ENCODE results near the gene CHRNB4. TPM values are rescaled to one million over a fixed set of nuclear protein-coding genes. Genes with fewer than 3 reads are reported as not detected.

The CHRNB4 gene
- total RNA-seq, 2 donors from 2014 or later = 0.22 to 0.70 TPM

GRCh38 chr15:78675617-78676360, 34.8 kb upstream of the CHRNB4 start:
- no peak for DNase-seq
- Histone ChIP-seq H3K9ac (ENCODE audit: extremely low read depth, low read length, poor library complexity, severe bottlenecking) (no peak overlapping the region), H3K27me3 (ENCODE audit: control insufficient read depth, insufficient read depth, low read length, poor library complexity, severe bottlenecking) (no peaks in the 10 kb centered on the region), H3K4me3 (ENCODE audit: low read length) (no peak overlapping the region), H3K36me3 (ENCODE audit: control insufficient read depth, insufficient read depth, low read length) (no peaks in the 10 kb centered on the region), H3K9me3 (ENCODE audit: control insufficient read depth, low read length) (no peaks in the 10 kb centered on the region), H3K27ac (ENCODE audit: low read depth, low read length) (no peak overlapping the region), H3K4me1 (ENCODE audit: control insufficient read depth, insufficient read depth, low read length) (peaks cover 9% of the 10 kb centered on the region)
- no peak overlapping the region for H3K4me3 Mint-ChIP-seq
- H3K9me3 Mint-ChIP-seq = peaks cover 3% of the 10 kb centered on the region
- peaks cover 9% of the 10 kb centered on the region for H3K27me3 Mint-ChIP-seq (ENCODE audit: insufficient read depth)
- WGBS, 2 experiments (ENCODE audit: insufficient coverage in 1 of 2, insufficient read length in 1 of 2) = 96 to 100% methylated on average over 3 to 11 of the region's 11 CpGs
- TF ChIP-seq CTCF (conservative IDR thresholded peaks at IDR 0.05) = no peak
- no peak overlapping the region for H3K27ac Mint-ChIP-seq
- peaks cover 31% of the 10 kb centered on the region for H3K4me1 Mint-ChIP-seq
- H3K36me3 Mint-ChIP-seq (ENCODE audit: low read depth) = no peaks in the 10 kb centered on the region

- Histone ChIP-seq H3K9ac (ENCODE audit: extremely low read depth, low read length, poor library complexity, severe bottlenecking) (no peak overlapping the region), H3K36me3 (ENCODE audit: control insufficient read depth, insufficient read depth, low read length) (no peaks in the 10 kb centered on the region), H3K4me1 (ENCODE audit: control insufficient read depth, insufficient read depth, low read length) (peaks cover 9% of the 10 kb centered on the region), H3K4me3 (ENCODE audit: low read length) (no peak overlapping the region), H3K9me3 (ENCODE audit: control insufficient read depth, low read length) (no peaks in the 10 kb centered on the region), H3K27me3 (ENCODE audit: control insufficient read depth, insufficient read depth, low read length, poor library complexity, severe bottlenecking) (no peaks in the 10 kb centered on the region), H3K27ac (ENCODE audit: low read depth, low read length) (no peak overlapping the region)
- peaks cover 3% of the 10 kb centered on the region for H3K9me3 Mint-ChIP-seq
- peak; percentile 33 for DNase-seq
- no peaks in the 10 kb centered on the region for H3K36me3 Mint-ChIP-seq (ENCODE audit: low read depth)
- no peak overlapping the region for H3K4me3 Mint-ChIP-seq
- WGBS, 2 experiments (ENCODE audit: insufficient coverage in 1 of 2, insufficient read length in 1 of 2) = 96 to 100% methylated on average over 3 to 4 of the region's 4 CpGs
- peaks cover 9% of the 10 kb centered on the region for H3K27me3 Mint-ChIP-seq (ENCODE audit: insufficient read depth)
- H3K27ac Mint-ChIP-seq = no peak overlapping the region
- TF ChIP-seq CTCF (conservative IDR thresholded peaks at IDR 0.05) = no peak
- H3K4me1 Mint-ChIP-seq = peaks cover 30% of the 10 kb centered on the region
Observed at GRCh38 chr15:78675206-78675605, 34.2 kb upstream of the CHRNB4 start.

- no peaks in the 10 kb centered on the region for H3K27me3 ChIP-seq (ENCODE audit: control insufficient read depth, insufficient read depth, low read length, poor library complexity, severe bottlenecking)
- Mint-ChIP-seq H3K9me3 (peaks cover 3% of the 10 kb centered on the region), H3K36me3 (ENCODE audit: low read depth) (no peaks in the 10 kb centered on the region), H3K4me3 (no peak overlapping the region), H3K27me3 (ENCODE audit: insufficient read depth) (peaks cover 2% of the 10 kb centered on the region), H3K27ac (no peak overlapping the region), H3K4me1 (peaks cover 30% of the 10 kb centered on the region)
- 97 to 100% methylated on average over 2 to 3 of the region's 3 CpGs for WGBS, 2 experiments (ENCODE audit: insufficient coverage in 1 of 2, insufficient read length in 1 of 2)
- H3K9ac ChIP-seq (ENCODE audit: extremely low read depth, low read length, poor library complexity, severe bottlenecking) = no peak overlapping the region
- H3K4me3 ChIP-seq (ENCODE audit: low read length) = no peak overlapping the region
- H3K9me3 ChIP-seq (ENCODE audit: control insufficient read depth, low read length) = no peaks in the 10 kb centered on the region
- no peaks in the 10 kb centered on the region for H3K36me3 ChIP-seq (ENCODE audit: control insufficient read depth, insufficient read depth, low read length)
- DNase-seq = no peak
- no peak overlapping the region for H3K27ac ChIP-seq (ENCODE audit: low read depth, low read length)
- TF ChIP-seq CTCF (conservative IDR thresholded peaks at IDR 0.05) = no peak
- H3K4me1 ChIP-seq (ENCODE audit: control insufficient read depth, insufficient read depth, low read length) = peaks cover 9% of the 10 kb centered on the region
Observed at GRCh38 chr15:78673917-78674444, 33.0 kb upstream of the CHRNB4 start.

All from endodermal cell (in vitro differentiated cells).